IMR-90 (cell line): ENCODE data around the gene FNBP1. TPM values are rescaled to one million over a fixed set of nuclear protein-coding genes. Genes with fewer than 3 reads are reported as not detected.

ENCODE experiments used
- ATAC-seq: fragments of 200-7000 bp; cut with Tn5 transposase; 2 replicates; pipeline ENCODE4 v1.9.1; 2020; ENCODE audit warnings: low read depth, mild to moderate bottlenecking, moderate library complexity
- BruUV-seq: library from RNA; stranded (reverse); fragments of 400-500 nt; replicated peaks from 2 replicates; lab custom pipeline; 2021; lab: Mats Ljungman, UMichigan
- CTCF ChIA-PET: fragments of 300-600 bp; formaldehyde crosslinking; extraction: SDS; loops from one replicate; lab custom pipeline; 2021; ENCODE audit warnings: antibody characterized with exemption; lab: Yijun Ruan, JAX
- POLR2A ChIA-PET: fragments of 300-600 bp; sonication (Branson Sonifier 250); formaldehyde crosslinking; loops from one replicate; lab custom pipeline; 2022; ENCODE audit warnings: antibody characterized with exemption; ENCODE audit not compliant: unreplicated experiment; lab: Charles Lee
- DNase-seq: peaks from one replicate; pipeline ENCODE4 v3.0.0; 2013
- H2AFZ ChIP-seq: replicated peaks from 2 replicates; pipeline ENCODE3; 2013; ENCODE audit warnings: low read length, mild to moderate bottlenecking; ENCODE audit not compliant: poor library complexity
- H2AK5ac ChIP-seq: 2 replicates; pipeline ENCODE4 v1.6.1; 2013; ENCODE audit warnings: low read depth, low read length, inconsistent platforms
- H2AK9ac ChIP-seq: replicated peaks from 2 replicates; pipeline ENCODE3; 2013; ENCODE audit warnings: mild to moderate bottlenecking, low read depth, low read length, moderate library complexity; ENCODE audit not compliant: poor library complexity
- H2BK120ac ChIP-seq: 2 replicates; pipeline ENCODE4 v1.6.1; 2013; ENCODE audit warnings: low read depth, low read length, inconsistent platforms
- H2BK15ac ChIP-seq: 3 replicates; pipeline ENCODE4 v1.6.1; 2013; ENCODE audit warnings: low read depth, low read length, inconsistent platforms
- H2BK20ac ChIP-seq: 2 replicates; pipeline ENCODE4 v1.6.1; 2013; ENCODE audit warnings: low read depth, mild to moderate bottlenecking, inconsistent platforms, low read length, moderate library complexity
- H2BK5ac ChIP-seq: 2 replicates; pipeline ENCODE4 v1.6.1; 2013; ENCODE audit warnings: mild to moderate bottlenecking, low read depth, low read length, inconsistent platforms; ENCODE audit not compliant: poor library complexity, severe bottlenecking
- H3K14ac ChIP-seq: replicated peaks from 2 replicates; pipeline ENCODE4 v1.6.1; 2013; ENCODE audit warnings: low read depth, low read length, inconsistent platforms
- H3K18ac ChIP-seq: 2 replicates; pipeline ENCODE4 v1.6.1; 2013; ENCODE audit warnings: low read depth, low read length, control low read depth
- H3K23ac ChIP-seq: 2 replicates; pipeline ENCODE4 v1.6.1; 2013; ENCODE audit warnings: low read depth, low read length, inconsistent platforms
- H3K27ac ChIP-seq: 2 replicates; pipeline ENCODE4 v1.5.1; 2013; ENCODE audit warnings: mild to moderate bottlenecking, control low read depth, low read length; ENCODE audit not compliant: insufficient read depth
- H3K27me3 ChIP-seq: 2 replicates; pipeline ENCODE4 v1.6.1; 2013; ENCODE audit warnings: low read length; ENCODE audit not compliant: control insufficient read depth, insufficient read depth
- H3K36me3 ChIP-seq: 2 replicates; pipeline ENCODE4 v1.6.1; 2013; ENCODE audit warnings: low read length, mixed read lengths; ENCODE audit not compliant: control insufficient read depth, insufficient read depth
- H3K4ac ChIP-seq: 2 replicates; pipeline ENCODE4 v1.6.1; 2013; ENCODE audit warnings: low read depth, low read length, inconsistent platforms
- H3K4me1 ChIP-seq: 2 replicates; pipeline ENCODE4 v1.6.1; 2013; ENCODE audit warnings: low read length, mixed read lengths; ENCODE audit not compliant: control insufficient read depth, insufficient read depth
- H3K4me2 ChIP-seq: 2 replicates; pipeline ENCODE4 v1.6.1; 2013; ENCODE audit warnings: low read depth, mild to moderate bottlenecking, control low read depth, low read length, moderate library complexity
- H3K4me3 ChIP-seq: 2 replicates; pipeline ENCODE4 v1.5.1; 2013; ENCODE audit warnings: low read depth, mild to moderate bottlenecking, control low read depth, low read length, moderate library complexity; ENCODE audit not compliant: insufficient read depth
- H3K56ac ChIP-seq: 2 replicates; pipeline ENCODE4 v1.6.1; 2013; ENCODE audit warnings: low read length, inconsistent platforms; ENCODE audit not compliant: insufficient read depth; ENCODE audit errors: extremely low read depth
- H3K79me1 ChIP-seq, 2 experiments: 2 replicates each; pipeline ENCODE4 v1.6.1; 2013; ENCODE audit warnings: low read length in 2 of 2, inconsistent platforms in 1 of 2, low read depth in 1 of 2
- H3K9ac ChIP-seq: 2 replicates; pipeline ENCODE4 v1.6.1; 2013; ENCODE audit warnings: low read depth, low read length, control low read depth
- H3K9me1 ChIP-seq: 2 replicates; pipeline ENCODE4 v1.6.1; 2013; ENCODE audit warnings: low read length, inconsistent platforms; ENCODE audit not compliant: insufficient read depth
- H3K9me3 ChIP-seq: 2 replicates; pipeline ENCODE4 v1.6.1; 2013; ENCODE audit warnings: low read length; ENCODE audit not compliant: control insufficient read depth, insufficient read depth
- H4K20me1 ChIP-seq: 2 replicates; pipeline ENCODE4 v1.6.1; 2013; ENCODE audit warnings: low read length, inconsistent platforms; ENCODE audit not compliant: insufficient read depth
- H4K5ac ChIP-seq: 2 replicates; pipeline ENCODE4 v1.6.1; 2013; ENCODE audit warnings: mild to moderate bottlenecking, low read depth, low read length, control low read depth
- H4K8ac ChIP-seq, 2 experiments: 2 replicates each; pipeline ENCODE4 v1.6.1; 2013; ENCODE audit warnings: low read depth in 2 of 2, low read length in 2 of 2, control low read depth in 1 of 2, inconsistent platforms in 1 of 2
- H4K91ac ChIP-seq: 2 replicates; pipeline ENCODE4 v1.6.1; 2013; ENCODE audit warnings: low read depth, low read length, inconsistent platforms; ENCODE audit not compliant: insufficient read depth
- BHLHE40 ChIP-seq: fragments of 150-350 bp; IDR thresholded peaks from 2 replicates; pipeline ENCODE4 v1.6.1; 2016; ENCODE audit warnings: mild to moderate bottlenecking, low read depth, low read length
- CEBPB ChIP-seq: IDR thresholded peaks from 2 replicates; pipeline ENCODE4 v1.6.1; 2012; ENCODE audit warnings: low read depth, low read length, improper control_type of control experiment
- CHD1 ChIP-seq: IDR thresholded peaks from 2 replicates; pipeline ENCODE4 v1.6.1; 2012; ENCODE audit warnings: low read depth, low read length, improper control_type of control experiment
- FOS ChIP-seq: fragments of 150-350 bp; IDR thresholded peaks from 2 replicates; pipeline ENCODE4 v1.6.1; 2016; ENCODE audit warnings: low read depth, low read length
- MAFK ChIP-seq: IDR thresholded peaks from 2 replicates; pipeline ENCODE4 v1.6.1; 2012; ENCODE audit warnings: low read depth, low read length, improper control_type of control experiment
- MAZ ChIP-seq: IDR thresholded peaks from 2 replicates; pipeline ENCODE4 v1.6.1; 2012; ENCODE audit warnings: low read depth, mild to moderate bottlenecking, low read length, improper control_type of control experiment, moderate library complexity, borderline replicate concordance
- MXI1 ChIP-seq: IDR thresholded peaks from 2 replicates; pipeline ENCODE4 v1.6.1; 2012; ENCODE audit warnings: low read depth, mild to moderate bottlenecking, low read length, moderate library complexity, borderline replicate concordance
- NFE2L2 ChIP-seq: fragments of 150-350 bp; IDR thresholded peaks from 2 replicates; pipeline ENCODE4 v1.6.1; 2016; ENCODE audit warnings: low read depth, mild to moderate bottlenecking, low read length
- POLR2A ChIP-seq: IDR thresholded peaks from 2 replicates; pipeline ENCODE4 v1.6.1; 2012; ENCODE audit warnings: mild to moderate bottlenecking, low read depth, low read length
- RAD21 ChIP-seq: IDR thresholded peaks from 2 replicates; pipeline ENCODE4 v1.6.1; 2012; ENCODE audit warnings: low read length, improper control_type of control experiment
- RFX5 ChIP-seq: IDR thresholded peaks from 2 replicates; pipeline ENCODE4 v1.8.0; 2012; ENCODE audit warnings: low read depth, mild to moderate bottlenecking, low read length, moderate library complexity
- SMC3 ChIP-seq: fragments of 150-350 bp; IDR thresholded peaks from 2 replicates; pipeline ENCODE4 v1.6.1; 2016; ENCODE audit warnings: low read depth, mild to moderate bottlenecking, antibody characterized with exemption, low read length, moderate library complexity
- USF2 ChIP-seq: fragments of 150-350 bp; IDR thresholded peaks from 2 replicates; pipeline ENCODE4 v1.6.1; 2017; ENCODE audit warnings: mild to moderate bottlenecking, antibody characterized with exemption, low read length, low read depth
- WGBS, 2 experiments: methylation state at CpG; one replicate each; pipeline versions ENCODE4 v1.1.5 to v1.1.7; 2013; ENCODE audit warnings: missing lambda C conversion rate in 2 of 2; ENCODE audit not compliant: insufficient read length in 1 of 2; ENCODE audit errors: extremely low coverage in 2 of 2; 5-methylcytosine and 5-hydroxymethylcytosine counted together
- dilution Hi-C: fragments of 300-500 bp; cut with HindIII; formaldehyde crosslinking; loops from one replicate; pipeline ENCODE4 v1.14.3; 2018; ENCODE audit warnings: low sequenced_read_pairs; ENCODE audit not compliant: unreplicated experiment
- in situ Hi-C: fragments of 300-500 bp; cut with MboI; formaldehyde crosslinking; loops from 3 replicates; pipeline ENCODE4 v1.14.3; 2019; ENCODE audit warnings: low sequenced_read_pairs, inconsistent platforms, mixed read lengths
- intact Hi-C: fragments of 100-400 bp; cut with micrococcal nuclease; formaldehyde crosslinking; loops from 2 replicates; pipeline ENCODE4 v1.10.0; 2022
- polyA plus RNA-seq, 3 experiments: library from polyadenylated mRNA; depleted of rRNA; stranded (reverse); fragments of >200 nt; gene quantifications; 2 replicates each; pipeline ENCODE4 v1.2.3, GENCODE V29; 2012; ENCODE audit warnings: low replicate concordance in 1 of 3
- total RNA-seq: library from RNA; depleted of rRNA; stranded (reverse); fragments of >200 nt; gene quantifications from 2 replicates; pipeline ENCODE4 v1.2.3, GENCODE V29; 2012
- TF ChIP-seq, protein P1 (sequence below): conservative IDR thresholded peaks from 2 replicates; pipeline ENCODE4 v1.5.1; 2012; ENCODE audit warnings: mild to moderate bottlenecking, low read depth, low read length, improper control_type of control experiment

FNBP1 gene
- total and polyA plus RNA-seq, 2 of the 4 experiments (the other 2 are of a cell fraction): 10.3 to 15.4 TPM

DNA sequence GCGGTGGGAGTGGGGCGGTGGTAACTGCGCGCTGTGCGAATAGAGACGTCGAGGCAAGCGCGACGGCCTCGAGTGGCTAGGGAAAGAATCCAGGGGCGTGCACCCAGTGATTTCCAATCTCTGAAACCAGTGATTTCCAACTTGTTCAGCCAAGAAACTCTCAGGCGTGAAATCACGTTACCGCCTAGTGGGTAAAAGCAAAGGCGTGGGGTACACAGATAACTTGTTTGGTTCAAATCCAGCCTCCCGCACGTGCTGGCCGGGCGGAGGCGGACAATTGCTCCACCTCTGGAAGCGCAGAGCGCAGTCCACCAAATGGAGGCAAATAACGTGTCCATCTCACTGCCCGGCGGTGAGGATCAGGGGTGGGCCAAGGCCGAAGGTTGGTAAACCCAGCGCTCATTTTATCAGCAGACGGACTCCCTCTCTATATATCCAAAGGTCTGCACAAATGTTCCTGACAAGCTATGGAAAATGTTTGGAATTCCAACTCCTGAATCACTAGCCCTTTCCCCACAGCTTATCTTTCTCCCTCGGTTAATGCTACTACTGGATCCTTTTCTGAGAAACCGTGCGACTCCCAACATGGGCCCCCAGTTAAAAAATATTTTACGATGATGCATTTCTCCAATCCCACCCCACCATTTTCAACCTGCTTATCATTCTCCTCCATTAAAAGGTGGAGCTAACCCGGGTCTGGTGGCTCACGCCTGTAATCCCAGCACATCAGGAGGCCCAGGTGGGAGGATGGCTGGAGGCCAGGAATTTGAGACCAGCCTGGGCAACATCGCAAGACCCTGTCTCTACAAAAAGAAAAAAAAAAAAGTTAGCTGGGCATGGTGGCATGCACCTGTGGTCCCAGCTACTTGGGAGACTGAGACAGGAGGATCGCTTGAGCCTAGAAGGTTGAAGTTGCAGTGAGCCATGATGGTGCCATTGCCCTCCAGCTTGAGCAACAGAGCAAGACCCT is 950 bp upstream of the FNBP1 start:
- H2BK15ac ChIP-seq: peak overlapping the region; percentile 90; the same call in 1 of the 3 replicates
- H3K27me3 ChIP-seq: no peaks in the 10 kb centered on the region
- H2BK120ac ChIP-seq: peak overlapping the region; percentile 16; the same call in 1 of the 2 replicates
- H3K18ac ChIP-seq: no peak overlapping the region
- peaks cover 6 to 25% of the 10 kb centered on the region in 2 experiments; a peak in 3 of 4 replicates for H3K79me1 ChIP-seq
- intact Hi-C loops (loop anchor here (1.0 to 5.0 kb wide), 4 partner anchors 79 to 209 kb away; partner anchors contain the start of genes C9orf78 and USP20), dilution Hi-C loops (no loop called here), in situ Hi-C loops (loop anchor here (5.0 kb wide), 1 partner anchor 77 kb away; no protein-coding TSS in a partner anchor)
- ChIA-PET CTCF (interaction anchor here (1.4 kb wide), 1 partner anchor 9 kb away, joined by 3 read pairs; no protein-coding TSS in a partner anchor), POLR2A (interaction anchor here (0.6 kb wide), 2 partner anchors 9 to 291 kb away, joined by 3 to 19 read pairs; no protein-coding TSS in a partner anchor)
- ATAC-seq: peak; percentile 9
- no peak overlapping the region for H3K56ac ChIP-seq
- peak overlapping the region; percentile 79 for H3K9ac ChIP-seq
- H2BK20ac ChIP-seq: no peak overlapping the region
- H3K4me1 ChIP-seq: no peaks in the 10 kb centered on the region
- no peak overlapping the region for H4K5ac ChIP-seq
- H2BK5ac ChIP-seq: peak overlapping the region; percentile 62
- H3K27ac ChIP-seq: peak overlapping the region; percentile 83
- peak overlapping the region; percentile 86 for H2AK9ac ChIP-seq
- H3K9me1 ChIP-seq: no peaks in the 10 kb centered on the region
- 22% methylated on average over 12 of the region's 37 CpGs; no CpG with 5 or more reads in 1 of the 2 experiments for WGBS, 2 experiments
- peak overlapping the region; percentile 100 for H2AFZ ChIP-seq
- H3K23ac ChIP-seq: peak overlapping the region; percentile 89
- peaks cover 28% of the 10 kb centered on the region for H4K20me1 ChIP-seq
- no TSS peak for BruUV-seq
- H4K91ac ChIP-seq: peak overlapping the region; percentile 78
- H3K4me3 ChIP-seq: peak overlapping the region; percentile 68
- H3K4ac ChIP-seq: peak overlapping the region; percentile 88
- H3K14ac ChIP-seq: peak overlapping the region; percentile 95; the same call in 1 of the 2 replicates
- DNase-seq: peak; percentile 46
- peak overlapping the region; percentile 75 for H3K4me2 ChIP-seq
- no peaks in the 10 kb centered on the region for H3K36me3 ChIP-seq
- no peaks in the 10 kb centered on the region for H3K9me3 ChIP-seq
- no peak overlapping the region; the same call in 1 of the 2 replicates for H2AK5ac ChIP-seq
- H4K8ac ChIP-seq: peak overlapping the region; percentile 50 to 77; a peak in 3 of 4 replicates
- TF ChIP-seq RAD21 (0 out of 2 replicates have a peak, but pooled peaks have one; percentile 4), SMC3 (no peak), MAZ (no peak), RFX5 (no peak), USF2 (peak; percentile 48; the same call in 1 of the 2 replicates), POLR2A (no peak), BHLHE40 (peak; percentile 96), NFE2L2 (no peak), CHD1 (no peak), MXI1 (no peak), FOS (no peak), CEBPB (peak; percentile 27; the same call in 1 of the 2 replicates), MAFK (no peak)
- TF ChIP-seq, protein P1, sequence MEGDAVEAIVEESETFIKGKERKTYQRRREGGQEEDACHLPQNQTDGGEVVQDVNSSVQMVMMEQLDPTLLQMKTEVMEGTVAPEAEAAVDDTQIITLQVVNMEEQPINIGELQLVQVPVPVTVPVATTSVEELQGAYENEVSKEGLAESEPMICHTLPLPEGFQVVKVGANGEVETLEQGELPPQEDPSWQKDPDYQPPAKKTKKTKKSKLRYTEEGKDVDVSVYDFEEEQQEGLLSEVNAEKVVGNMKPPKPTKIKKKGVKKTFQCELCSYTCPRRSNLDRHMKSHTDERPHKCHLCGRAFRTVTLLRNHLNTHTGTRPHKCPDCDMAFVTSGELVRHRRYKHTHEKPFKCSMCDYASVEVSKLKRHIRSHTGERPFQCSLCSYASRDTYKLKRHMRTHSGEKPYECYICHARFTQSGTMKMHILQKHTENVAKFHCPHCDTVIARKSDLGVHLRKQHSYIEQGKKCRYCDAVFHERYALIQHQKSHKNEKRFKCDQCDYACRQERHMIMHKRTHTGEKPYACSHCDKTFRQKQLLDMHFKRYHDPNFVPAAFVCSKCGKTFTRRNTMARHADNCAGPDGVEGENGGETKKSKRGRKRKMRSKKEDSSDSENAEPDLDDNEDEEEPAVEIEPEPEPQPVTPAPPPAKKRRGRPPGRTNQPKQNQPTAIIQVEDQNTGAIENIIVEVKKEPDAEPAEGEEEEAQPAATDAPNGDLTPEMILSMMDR: 0 out of 2 replicates have a peak, but pooled peaks have one; percentile 17
